ENCODE results near the gene MIF. TPM values are rescaled to one million over a fixed set of nuclear protein-coding genes. Genes with fewer than 3 reads are reported as not detected.

MIF gene
- total and polyA plus RNA-seq, 2 of the 4 experiments (the other 2 are of a cell fraction): 123 to 530 TPM

- H2BK120ac ChIP-seq (ENCODE audit: low read depth, low read length): no peak overlapping the region
- H3K56ac ChIP-seq (ENCODE audit: extremely low read depth, insufficient read depth, low read length): no peak overlapping the region
- H3K4me2 ChIP-seq (ENCODE audit: low read depth, low read length): no peak overlapping the region
- no peak overlapping the region for H2AK5ac ChIP-seq (ENCODE audit: low read depth, low read length)
- ChIA-PET CTCF (no interaction called here), POLR2A (ENCODE audit: unreplicated experiment) (no interaction called here)
- no peak overlapping the region for H3K9ac ChIP-seq (ENCODE audit: low read depth, low read length)
- H4K20me1 ChIP-seq (ENCODE audit: insufficient read depth, low read length): peaks cover 8% of the 10 kb centered on the region
- dilution Hi-C loops (cut with HindIII; ENCODE audit: low sequenced_read_pairs, unreplicated experiment): no loop called here
- H2BK20ac ChIP-seq (ENCODE audit: low read depth, low read length): no peak overlapping the region
- H3K4me3 ChIP-seq (ENCODE audit: insufficient read depth, low read depth, low read length): no peak overlapping the region
- peaks cover 4% of the 10 kb centered on the region for H3K9me1 ChIP-seq (ENCODE audit: insufficient read depth, low read length)
- H3K79me1 ChIP-seq (ENCODE audit: low read depth in 1 of 2, low read length in 2 of 2): peaks cover 8% of the 10 kb centered on the region in 2 experiments
- H3K27ac ChIP-seq (ENCODE audit: insufficient read depth, low read length): no peak overlapping the region
- no peak overlapping the region for H2BK5ac ChIP-seq (ENCODE audit: low read depth, low read length, poor library complexity, severe bottlenecking)
- no TSS peak for BruUV-seq (replicated peaks)
- no peaks in the 10 kb centered on the region for H3K27me3 ChIP-seq (ENCODE audit: control insufficient read depth, insufficient read depth, low read length)
- no peaks in the 10 kb centered on the region for H3K9me3 ChIP-seq (ENCODE audit: control insufficient read depth, insufficient read depth, low read length)
- H3K36me3 ChIP-seq (ENCODE audit: control insufficient read depth, insufficient read depth, low read length): peaks cover 12% of the 10 kb centered on the region
- DNase-seq (no peak), ATAC-seq (ENCODE audit: low read depth) (no peak)
- H2AFZ ChIP-seq (replicated peaks; ENCODE audit: low read length, poor library complexity): no peak overlapping the region
- TF ChIP-seq MAFK (IDR thresholded peaks at IDR 0.05; ENCODE audit: low read depth, low read length) (no peak), RAD21 (IDR thresholded peaks at IDR 0.05; ENCODE audit: low read length) (no peak), MXI1 (IDR thresholded peaks at IDR 0.05; ENCODE audit: borderline replicate concordance, low read depth, low read length) (no peak), CTCF (conservative IDR thresholded peaks at IDR 0.05; ENCODE audit: low read depth, low read length) (no peak), MAZ (IDR thresholded peaks at IDR 0.05; ENCODE audit: borderline replicate concordance, low read depth, low read length) (no peak), NFE2L2 (IDR thresholded peaks at IDR 0.05; ENCODE audit: low read depth, low read length) (no peak), FOS (IDR thresholded peaks at IDR 0.05; ENCODE audit: low read depth, low read length) (no peak), BHLHE40 (IDR thresholded peaks at IDR 0.05; ENCODE audit: low read depth, low read length) (no peak), RCOR1 (IDR thresholded peaks at IDR 0.05; ENCODE audit: insufficient replicate concordance, low read length) (no peak)
- TF ChIP-seq, protein P1, sequence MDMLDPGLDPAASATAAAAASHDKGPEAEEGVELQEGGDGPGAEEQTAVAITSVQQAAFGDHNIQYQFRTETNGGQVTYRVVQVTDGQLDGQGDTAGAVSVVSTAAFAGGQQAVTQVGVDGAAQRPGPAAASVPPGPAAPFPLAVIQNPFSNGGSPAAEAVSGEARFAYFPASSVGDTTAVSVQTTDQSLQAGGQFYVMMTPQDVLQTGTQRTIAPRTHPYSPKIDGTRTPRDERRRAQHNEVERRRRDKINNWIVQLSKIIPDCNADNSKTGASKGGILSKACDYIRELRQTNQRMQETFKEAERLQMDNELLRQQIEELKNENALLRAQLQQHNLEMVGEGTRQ (IDR thresholded peaks at IDR 0.05; ENCODE audit: low read depth, low read length): no peak
- WGBS, 2 experiments (ENCODE audit: extremely low coverage in 2 of 2, insufficient read length in 1 of 2): no CpG with 5 or more reads among the region's 4 CpGs
- H3K23ac ChIP-seq (ENCODE audit: low read depth, low read length): no peak overlapping the region
- H4K5ac ChIP-seq (ENCODE audit: low read depth, low read length): no peak overlapping the region
- no peak overlapping the region for H3K18ac ChIP-seq (ENCODE audit: low read depth, low read length)
- H3K4me1 ChIP-seq (ENCODE audit: control insufficient read depth, insufficient read depth, low read length): peaks cover 2% of the 10 kb centered on the region; the same call in 1 of the 2 replicates
- intact Hi-C loops (cut with micrococcal nuclease): no loop called here
- H2BK15ac ChIP-seq (ENCODE audit: low read depth, low read length): no peak overlapping the region
- H4K91ac ChIP-seq (ENCODE audit: insufficient read depth, low read depth, low read length): no peak overlapping the region
- no peak overlapping the region for H4K8ac ChIP-seq (ENCODE audit: low read depth in 2 of 2, low read length in 2 of 2)
- H2AK9ac ChIP-seq (replicated peaks; ENCODE audit: low read depth, low read length, poor library complexity): no peak overlapping the region
- H3K4ac ChIP-seq (ENCODE audit: low read depth, low read length): no peak overlapping the region
- H3K14ac ChIP-seq (replicated peaks; ENCODE audit: low read depth, low read length): no peak overlapping the region
- in situ Hi-C loops (cut with MboI; ENCODE audit: low sequenced_read_pairs): no loop called here
Measured at GRCh38 chr22:23901600-23901999, 7.4 kb downstream of the MIF start.
